GM18505 (cell line): ENCODE results near the gene CCR3.

Source experiments
- ATAC-seq: cut with Tn5 transposase; IDR thresholded peaks from one replicate; pipeline ENCODE4 v1.9.1; 2021; ENCODE audit not compliant: unreplicated experiment
- POLR2A ChIP-seq: IDR thresholded peaks from 4 replicates; pipeline ENCODE4 v1.6.1; 2011; ENCODE audit warnings: borderline replicate concordance; ENCODE audit not compliant: insufficient read depth, insufficient read length; ENCODE audit errors: extremely low read depth

Gene CCR3

GRCh38 chr3:46289551-46289950, 47.3 kb downstream of the CCR3 start:
- no peak for TF ChIP-seq POLR2A
- no peak for ATAC-seq

- no peak for TF ChIP-seq POLR2A
- ATAC-seq, result no peak
These were observed 47.7 kb downstream of the CCR3 start for GRCh38 chr3:46289966-46290365.

GRCh38 chr3:46291046-46291445, 48.8 kb downstream of the CCR3 start:
- TF ChIP-seq POLR2A, result no peak
- no peak for ATAC-seq

GRCh38 chr3:46293035-46293724, 50.9 kb downstream of the CCR3 start:
- ATAC-seq, result no peak
- TF ChIP-seq POLR2A, result no peak

GRCh38 chr3:46293991-46294833, 52.0 kb downstream of the CCR3 start:
- no peak for ATAC-seq
- no peak for TF ChIP-seq POLR2A

- TF ChIP-seq POLR2A, result no peak
- no peak for ATAC-seq
These were observed 54.6 kb downstream of the CCR3 start for GRCh38 chr3:46296826-46297225.

GRCh38 chr3:46297658-46298423, 55.6 kb downstream of the CCR3 start:
- no peak for TF ChIP-seq POLR2A
- no peak for ATAC-seq

- TF ChIP-seq POLR2A, result no peak
- no peak for ATAC-seq
These were observed 56.8 kb downstream of the CCR3 start for GRCh38 chr3:46298871-46299607.

- no peak for TF ChIP-seq POLR2A
- no peak for ATAC-seq
These were observed 57.6 kb downstream of the CCR3 start for GRCh38 chr3:46299608-46300460.

GRCh38 chr3:46300461-46300789, 58.2 kb downstream of the CCR3 start:
- TF ChIP-seq POLR2A, result no peak
- no peak for ATAC-seq

GRCh38 chr3:46301122-46301835, 59.0 kb downstream of the CCR3 start:
- no peak for TF ChIP-seq POLR2A
- no peak for ATAC-seq

GRCh38 chr3:46303240-46303639, 61.0 kb downstream of the CCR3 start:
- no peak for TF ChIP-seq POLR2A
- ATAC-seq, result no peak
